GM12878 (cell line): ENCODE results near the gene CBLIF. TPM values are rescaled to one million over a fixed set of nuclear protein-coding genes. Genes with fewer than 3 reads are reported as not detected.

Source experiments
- ATAC-seq: fragments of 200-7000 bp; cut with Tn5 transposase; 3 replicates; pipeline ENCODE4 v1.9.1; 2020; ENCODE audit warnings: mild to moderate bottlenecking, moderate library complexity
- BruUV-seq: library from RNA; stranded (reverse); fragments of 400-500 nt; replicated peaks from 2 replicates; lab custom pipeline; 2021; lab: Mats Ljungman, UMichigan
- CTCF ChIA-PET: fragments of 300-600 bp; sonication (Branson Sonifier 250); formaldehyde crosslinking; extraction: SDS; loops from one replicate; lab custom pipeline; 2021; ENCODE audit warnings: inconsistent platforms; lab: Yijun Ruan, JAX
- POLR2A ChIA-PET: fragments of 350-600 bp; formaldehyde crosslinking; extraction: SDS; loops from one replicate; lab custom pipeline; 2021; ENCODE audit warnings: inconsistent platforms; lab: Charles Lee
- RAD21 ChIA-PET: fragments of 300-600 bp; sonication (Branson Sonifier 250); formaldehyde crosslinking; loops from one replicate; lab custom pipeline; 2023; ENCODE audit warnings: antibody characterized with exemption; ENCODE audit not compliant: unreplicated experiment; lab: Charles Lee
- SMC1A ChIA-PET: fragments of 300-600 bp; sonication (Branson Sonifier 250); formaldehyde crosslinking; loops from one replicate; lab custom pipeline; 2023; ENCODE audit not compliant: unreplicated experiment, uncharacterized antibody; lab: Charles Lee
- DNase-seq: peaks from one replicate; pipeline ENCODE4 v3.0.0-alpha.2; 2011; ENCODE audit warnings: low read depth, low spot score
- FAIRE-seq: peaks from 3 replicates; lab custom pipeline; 2011; peaks lifted over from hg19 to GRCh38; lab: Jason Lieb, UNC
- H2AFZ ChIP-seq: 2 replicates; pipeline ENCODE4 v1.6.0; 2011; ENCODE audit warnings: low read depth, low read length, control low read depth; ENCODE audit not compliant: control insufficient read depth
- H3K27ac ChIP-seq: 2 replicates; pipeline ENCODE4 v1.5.1; 2011; ENCODE audit warnings: control low read depth; ENCODE audit not compliant: control insufficient read depth, insufficient read depth
- H3K27me3 ChIP-seq, 2 experiments: replicated peaks in 1 of 2; 2 replicates each; pipeline versions ENCODE4 v1.6.0 to v1.6.1; 2011; ENCODE audit warnings: low read length in 1 of 2; ENCODE audit not compliant: control insufficient read depth in 2 of 2, insufficient read depth in 2 of 2
- H3K36me3 ChIP-seq, 2 experiments: 2 replicates each; pipeline ENCODE4 v1.5.1; 2011; ENCODE audit warnings: low read length in 1 of 2; ENCODE audit not compliant: control insufficient read depth in 2 of 2, insufficient read depth in 2 of 2
- H3K4me1 ChIP-seq: 2 replicates; pipeline ENCODE4 v1.6.1; 2011; ENCODE audit warnings: mild to moderate bottlenecking, low read length, moderate library complexity, mixed read lengths; ENCODE audit not compliant: control insufficient read depth, insufficient read depth
- H3K4me2 ChIP-seq: 2 replicates; pipeline ENCODE4 v1.6.0; 2011; ENCODE audit warnings: control low read depth; ENCODE audit not compliant: control insufficient read depth, insufficient read depth
- H3K4me3 ChIP-seq: fragments of 200-600 bp; sonication (generic); 2 replicates; pipeline ENCODE4 v1.5.1; 2016
- H3K79me2 ChIP-seq: 2 replicates; pipeline ENCODE4 v1.6.0; 2011; ENCODE audit warnings: low read length; ENCODE audit not compliant: control insufficient read depth, insufficient read depth
- H3K9ac ChIP-seq: 2 replicates; pipeline ENCODE4 v1.8.0; 2011; ENCODE audit warnings: low read length, control low read depth, mixed read lengths; ENCODE audit not compliant: control insufficient read depth, insufficient read depth
- H3K9me3 ChIP-seq: replicated peaks from 3 replicates; pipeline ENCODE4 v1.5.1; 2011; ENCODE audit warnings: mild to moderate bottlenecking, low read length; ENCODE audit not compliant: control insufficient read depth, insufficient read depth
- H4K20me1 ChIP-seq: 2 replicates; pipeline ENCODE4 v1.6.0; 2011; ENCODE audit not compliant: control insufficient read depth, insufficient read depth
- ATF2 ChIP-seq: IDR thresholded peaks from 2 replicates; pipeline ENCODE4 v1.6.1; 2012; ENCODE audit warnings: low read length, inconsistent platforms
- CEBPB ChIP-seq, 2 experiments: fragments of 150-350 bp in 1 of 2; IDR thresholded peaks; 2 replicates each; pipeline ENCODE4 v1.6.1; 2012 to 2014; ENCODE audit warnings: low read depth in 2 of 2, low read length in 2 of 2, borderline replicate concordance in 1 of 2, inconsistent platforms in 1 of 2
- CEBPZ ChIP-seq: fragments of 150-350 bp; IDR thresholded peaks from 2 replicates; pipeline ENCODE4 v1.6.1; 2016; ENCODE audit warnings: low read depth, low read length
- CHD1 ChIP-seq: IDR thresholded peaks from 2 replicates; pipeline ENCODE4 v1.6.1; 2012; ENCODE audit warnings: low read depth, low read length, improper control_type of control experiment
- HDAC6 ChIP-seq: fragments of 200-600 bp; sonication (generic); IDR thresholded peaks from one replicate; pipeline ENCODE4 v1.8.0; 2017; ENCODE audit warnings: antibody characterized with exemption; ENCODE audit not compliant: unreplicated experiment
- MTA2 ChIP-seq: fragments of 450-650 bp; IDR thresholded peaks from 2 replicates; pipeline ENCODE4 v1.6.1; 2016; ENCODE audit warnings: low read depth, mild to moderate bottlenecking, moderate library complexity
- NFIC ChIP-seq: IDR thresholded peaks from 2 replicates; pipeline ENCODE4 v1.6.1; 2012; ENCODE audit warnings: low read depth, mild to moderate bottlenecking, inconsistent platforms, low read length, moderate library complexity
- NRF1 ChIP-seq: conservative IDR thresholded peaks from 2 replicates; pipeline ENCODE4 v1.6.1; 2011; ENCODE audit warnings: mild to moderate bottlenecking, low read depth, low read length, improper control_type of control experiment
- SMARCA5 ChIP-seq: fragments of 450-650 bp; IDR thresholded peaks from 2 replicates; pipeline ENCODE4 v1.6.1; 2017; ENCODE audit warnings: mild to moderate bottlenecking
- WRNIP1 ChIP-seq: IDR thresholded peaks from 2 replicates; pipeline ENCODE4 v1.6.1; 2011; ENCODE audit warnings: low read depth, low read length, improper control_type of control experiment, borderline replicate concordance
- ZBTB11 ChIP-seq: fragments of 450-650 bp; formaldehyde crosslinking; IDR thresholded peaks from 2 replicates; pipeline ENCODE4 v1.5.0; 2022; ENCODE audit warnings: mild to moderate bottlenecking, missing genetic modification characterization
- ZNF592 ChIP-seq: fragments of 450-650 bp; IDR thresholded peaks from 2 replicates; pipeline ENCODE4 v1.6.1; 2017; ENCODE audit warnings: mild to moderate bottlenecking, moderate library complexity
- WGBS: methylation state at CpG from one replicate; pipeline ENCODE4 v1.1.6; 2016; ENCODE audit warnings: low lambda C conversion rate; ENCODE audit not compliant: insufficient replicate concordance, insufficient coverage; ENCODE audit errors: missing lambda C conversion rate; 5-methylcytosine and 5-hydroxymethylcytosine counted together
- in situ Hi-C: fragments of 300-500 bp; cut with MboI; formaldehyde crosslinking; loops from 9 replicates; pipeline ENCODE4 v1.14.3; 2018; ENCODE audit warnings: mixed read lengths
- intact Hi-C: fragments of 100-400 bp; cut with micrococcal nuclease; formaldehyde crosslinking; loops from one replicate; pipeline ENCODE4 v1.14.2; 2022; ENCODE audit not compliant: unreplicated experiment
- polyA plus RNA-seq, 11 experiments: library from polyadenylated mRNA; depleted of rRNA in 4 of 11; unstranded in 6 of 11; stranded (reverse) in 5 of 11; fragments of >200 nt; fragmentation: Nextera tagmentation in 4 of 11; fragmentation: Illumina TruSeq in 1 of 11; extraction: Ambion mirVana in 4 of 11; extraction: Trizol in 1 of 11; gene quantifications; 1 replicate in 1 of 11; 2 replicates in 10 of 11; pipeline versions ENCODE4 v1.2.1 to v1.2.3, GENCODE V29; 2011 to 2016; ENCODE audit warnings: inconsistent platforms in 2 of 11, missing spikeins in 2 of 11, low read depth in 1 of 11
- total RNA-seq, 4 experiments: library from RNA; depleted of rRNA in 3 of 4; stranded (reverse); fragments of >200 nt in 3 of 4; fragmentation: Illumina TruSeq in 1 of 4; extraction: Trizol in 1 of 4; gene quantifications; 2 replicates each; pipeline versions ENCODE4 v1.2.1 to v1.2.3, GENCODE V29; 2013 to 2021

CBLIF gene
- total and polyA plus RNA-seq, 10 of the 15 experiments (the other 5 are each of a cell fraction or from before 2014, with no cell fraction given): not detected

- SMC1A ChIA-PET: no interaction called here
- no peak overlapping the region for H3K4me3 ChIP-seq
These were observed 9.6 kb upstream of the CBLIF start for GRCh38 chr11:59854871-59855270.

More at GRCh38 chr11:59854871-59855270, 9.6 kb upstream of the CBLIF start:
- CTCF ChIA-PET: no interaction called here
- H3K27me3 ChIP-seq: no peaks in the 10 kb centered on the region
- RAD21 ChIA-PET: no interaction called here
- no peaks in the 10 kb centered on the region for H4K20me1 ChIP-seq
- no peaks in the 10 kb centered on the region for H3K9me3 ChIP-seq
- POLR2A ChIA-PET: no interaction called here
- WGBS: 3% methylated on average over 2 of the region's 2 CpGs
- ATAC-seq: no peak
- TF ChIP-seq WRNIP1 (no peak), CEBPB (IDR thresholded peaks at IDR 0.05; ENCODE audit: borderline replicate concordance in 1 of 2, low read depth in 2 of 2, low read length in 2 of 2) (no peak), HDAC6 (no peak), ZBTB11 (no peak), NFIC (no peak), SMARCA5 (no peak), MTA2 (no peak), ATF2 (no peak), CHD1 (no peak), ZNF592 (no peak), CEBPZ (no peak), NRF1 (no peak)
- TF ChIP-seq, all 136 proteins: peak for 0
- H3K9ac ChIP-seq: no peak overlapping the region
- H2AFZ ChIP-seq: no peak overlapping the region
- no peak overlapping the region for H3K4me2 ChIP-seq
- BruUV-seq: no TSS peak
- DNase-seq (no peak), FAIRE-seq (no peak)
- in situ Hi-C loops: no loop called here
- H3K79me2 ChIP-seq: no peaks in the 10 kb centered on the region
- intact Hi-C loops: no loop called here
- no peaks in the 10 kb centered on the region for H3K4me1 ChIP-seq
- H3K27ac ChIP-seq: no peak overlapping the region
- no peaks in the 10 kb centered on the region for H3K36me3 ChIP-seq
